Measurements from ENCODE around the gene ITPR1.

GRCh38 chr3:4511491-4512262 lies 18.5 kb downstream of the ITPR1 start:
- no peak for TF ChIP-seq ATF3 (IDR thresholded peaks at IDR 0.05)
- TF ChIP-seq RAD21 (IDR thresholded peaks at IDR 0.05) = no peak
- no peak for TF ChIP-seq REST (IDR thresholded peaks at IDR 0.05)
- TF ChIP-seq CTCF (IDR thresholded peaks at IDR 0.05; ENCODE audit: low read depth, low read length, missing input control) = no peak
- TF ChIP-seq GABPA (IDR thresholded peaks at IDR 0.05 in 1 of 2, conservative IDR thresholded peaks at IDR 0.05 in 1 of 2) = no peak
- TF ChIP-seq FOXA1 (IDR thresholded peaks at IDR 0.05) = no peak
- no peak for TF ChIP-seq YY1 (IDR thresholded peaks at IDR 0.05)
- no peak for TF ChIP-seq ZBTB33 (IDR thresholded peaks at IDR 0.05)
- TF ChIP-seq JUND (IDR thresholded peaks at IDR 0.05) = no peak
- TF ChIP-seq SP1 (IDR thresholded peaks at IDR 0.05) = no peak
- TF ChIP-seq EGR1 (IDR thresholded peaks at IDR 0.05; ENCODE audit: low read depth in 2 of 2) = no peak
- TF ChIP-seq MAX (IDR thresholded peaks at IDR 0.05) = no peak
